ENCODE results near the gene GLP2R.
A peak's percentile ranks its signal among the peaks of the same experiment; 100 is the strongest.
"Not testable (repeated sequence)": the region's sequence is repeated elsewhere in the genome, so short reads cannot be mapped to it uniquely, and the experiment has no call there.

Gene GLP2R

DNA sequence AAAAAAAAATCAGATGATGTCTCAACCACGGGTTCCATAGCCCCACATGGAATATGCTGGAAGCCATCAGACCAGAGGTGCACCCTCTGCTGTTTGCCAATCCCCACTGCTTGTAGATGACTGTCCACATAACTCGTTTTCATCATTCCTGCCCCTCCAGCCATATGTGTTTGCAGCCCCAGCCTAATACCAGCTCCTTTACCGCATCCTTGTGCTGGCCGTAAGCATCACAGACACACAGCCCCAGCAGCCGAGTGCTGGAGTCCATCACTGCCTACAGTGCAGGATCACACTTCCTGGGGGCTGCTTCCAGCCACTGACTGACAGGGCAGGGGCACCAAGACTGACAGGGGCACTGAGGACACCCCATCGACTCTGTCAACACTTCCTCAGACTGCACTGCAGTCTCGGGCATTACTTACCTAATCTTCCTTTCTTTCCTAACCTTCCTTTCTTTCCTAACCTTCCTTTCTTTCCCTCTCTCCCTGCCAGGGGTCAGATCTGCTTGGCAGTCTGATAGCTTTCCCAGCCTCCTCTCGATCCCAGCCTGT, 74.4 kb downstream of the GLP2R start:
- no peak for DNase-seq

DNA sequence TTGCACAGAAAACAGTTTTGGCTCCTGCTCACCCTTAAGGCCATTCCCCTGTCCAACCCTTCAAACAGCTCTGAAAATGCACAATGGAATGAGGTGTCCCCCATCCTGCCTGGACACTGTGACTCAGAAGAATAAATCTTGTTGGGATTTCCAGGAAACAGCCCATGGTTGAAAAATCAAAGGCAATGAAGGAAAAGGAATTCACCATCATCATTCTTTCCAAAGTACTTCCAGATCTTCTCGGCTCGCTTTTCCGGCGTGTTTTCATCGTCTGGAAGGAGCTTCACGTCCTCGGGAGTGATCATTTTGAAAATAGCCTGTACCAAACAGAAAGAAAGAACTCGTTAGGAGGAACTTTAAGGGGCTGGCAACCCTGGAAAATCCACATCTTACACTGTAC, 75.1 kb downstream of the GLP2R start:
- DNase-seq = no peak

DNA sequence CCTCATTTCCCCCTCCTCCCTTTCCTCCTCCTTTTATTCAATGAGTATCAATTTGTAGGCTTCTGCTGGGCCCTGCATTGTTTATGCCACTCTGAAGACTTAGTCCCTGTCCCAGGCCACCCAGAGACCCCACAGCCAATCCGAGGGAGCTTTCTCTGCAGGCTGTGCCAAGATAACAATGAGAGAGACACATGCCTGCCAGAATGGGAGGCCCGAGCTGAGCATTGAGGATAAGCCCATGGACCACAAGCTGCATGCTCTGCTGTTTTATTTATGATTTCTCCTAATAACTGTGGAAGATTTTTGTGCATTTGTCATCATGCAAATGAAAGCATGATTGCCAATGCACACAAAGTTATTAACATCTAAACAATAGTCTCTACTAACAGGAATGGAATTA, 76.4 kb downstream of the GLP2R start:
- no peak for DNase-seq

DNA sequence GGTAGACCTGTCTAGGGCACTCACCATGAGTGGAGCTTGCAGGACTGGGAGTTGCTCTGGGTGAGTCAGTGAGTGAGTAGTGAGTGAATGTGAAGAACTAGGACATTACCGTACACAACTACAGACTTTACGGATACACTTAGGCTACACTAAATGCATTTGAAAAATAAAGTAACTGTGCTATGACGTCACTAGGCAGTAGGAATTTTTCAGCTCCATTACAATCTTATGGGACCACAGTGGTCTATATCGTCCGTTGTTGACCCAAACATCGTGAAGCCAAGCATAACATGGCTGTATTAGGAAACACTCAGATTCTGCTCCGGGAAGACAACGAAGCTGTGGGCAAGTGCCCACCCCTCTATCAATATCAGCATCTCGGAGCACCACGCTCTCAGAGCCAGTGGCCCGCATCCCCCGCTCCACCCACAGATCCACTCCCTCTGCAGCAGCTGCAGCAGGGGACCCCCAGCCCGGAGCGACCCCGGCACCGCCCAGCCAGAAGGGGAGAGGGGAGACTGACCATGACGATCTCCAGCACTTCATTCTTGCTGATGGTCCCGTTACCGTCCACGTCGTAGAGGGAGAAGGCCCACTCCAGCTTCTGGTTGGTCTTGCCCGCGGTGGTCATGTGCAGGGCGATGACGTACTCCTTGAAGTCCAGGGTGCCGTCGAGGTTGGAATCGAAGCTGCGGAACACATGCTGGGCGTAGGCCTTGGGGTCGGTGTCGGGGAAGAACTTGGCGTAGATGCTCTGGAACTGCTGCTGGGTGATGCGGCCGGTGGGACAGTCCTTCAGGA, 78.8 kb downstream of the GLP2R start:
- no peak for DNase-seq

DNA sequence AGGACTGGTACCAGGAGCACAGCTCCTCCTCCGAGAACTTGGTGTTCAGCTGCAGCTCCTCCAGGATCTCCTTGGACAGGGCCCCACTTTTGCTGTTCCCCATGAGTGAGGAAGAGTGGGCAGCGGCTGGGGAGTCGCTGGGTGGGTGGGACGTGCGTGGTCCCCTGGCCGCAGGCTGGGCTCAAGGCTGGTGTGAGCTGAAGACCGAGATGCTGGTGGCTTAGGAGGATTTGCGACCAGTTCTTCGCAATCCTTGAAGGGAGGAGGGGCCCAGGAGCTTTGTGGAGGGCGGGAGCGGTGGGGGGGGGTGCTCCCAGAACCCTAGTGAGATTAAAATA, 79.3 kb downstream of the GLP2R start, which contains the start of gene RCVRN:
Gene RCVRN, minus strand, starts transcription at position 194 of the 338 bp plus-strand sequence. Its CDS starts 91 bp downstream, at position 103.
- DNase-seq = no peak

DNA sequence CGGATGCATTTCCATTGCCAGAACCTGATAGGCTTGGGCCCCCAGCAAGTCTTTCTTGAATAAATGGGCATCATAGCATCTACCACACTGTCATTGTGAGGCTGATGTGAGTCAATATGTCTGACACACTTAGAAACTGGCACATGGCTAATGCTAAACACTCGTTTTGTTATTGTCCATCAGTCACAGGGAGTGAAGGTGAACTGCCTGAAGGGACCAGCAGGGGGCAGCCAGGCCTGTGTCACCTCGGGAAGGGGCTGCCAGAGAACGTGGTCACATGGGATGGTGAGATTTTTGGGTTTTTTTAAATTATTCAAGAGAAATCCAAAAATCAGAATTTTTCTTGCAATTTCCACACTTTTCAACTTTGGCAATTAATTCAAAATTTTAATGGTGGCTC, 80.2 kb downstream of the GLP2R start:
- DNase-seq = no peak

DNA sequence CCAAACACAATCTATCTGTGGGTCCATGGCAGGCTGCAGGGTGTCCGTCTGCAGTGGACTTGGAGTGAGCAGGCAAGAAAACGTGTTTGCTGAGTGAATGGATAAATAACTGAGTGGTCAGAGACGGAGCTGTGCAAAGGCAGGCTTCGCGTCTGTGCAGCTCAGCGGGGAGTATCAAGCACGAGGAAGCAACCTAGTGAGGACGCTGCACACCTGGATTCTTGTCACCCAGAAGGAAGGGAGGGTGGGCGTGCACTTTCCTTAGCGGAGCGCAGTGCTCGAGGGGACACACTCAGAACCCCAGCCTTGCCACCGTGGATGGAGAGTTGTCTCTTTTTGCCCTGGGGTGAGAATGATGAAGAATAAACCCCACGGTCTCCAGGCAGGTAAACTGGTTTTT, 80.9 kb downstream of the GLP2R start:
- no peak for DNase-seq

DNA sequence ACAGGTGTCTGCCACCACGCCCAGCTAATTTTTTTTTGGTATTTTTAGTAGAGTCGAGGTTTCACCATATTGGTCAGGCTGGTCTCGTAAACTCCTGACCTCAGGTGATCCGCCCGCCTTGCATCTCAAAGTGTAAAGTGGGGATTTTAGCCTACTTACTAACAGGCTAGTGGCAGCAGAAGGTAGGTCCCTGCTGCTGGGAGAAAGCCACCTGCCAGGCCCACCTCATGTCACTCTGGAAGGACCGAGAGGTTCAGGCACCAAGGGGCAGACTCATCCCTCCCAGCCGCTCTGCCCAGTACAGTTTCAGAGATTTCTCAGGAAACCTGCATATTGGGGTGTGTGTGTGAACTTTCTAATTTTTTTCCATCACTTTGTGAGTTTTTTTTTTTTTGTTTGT, 81.4 kb downstream of the GLP2R start:
- DNase-seq = no peak

DNA sequence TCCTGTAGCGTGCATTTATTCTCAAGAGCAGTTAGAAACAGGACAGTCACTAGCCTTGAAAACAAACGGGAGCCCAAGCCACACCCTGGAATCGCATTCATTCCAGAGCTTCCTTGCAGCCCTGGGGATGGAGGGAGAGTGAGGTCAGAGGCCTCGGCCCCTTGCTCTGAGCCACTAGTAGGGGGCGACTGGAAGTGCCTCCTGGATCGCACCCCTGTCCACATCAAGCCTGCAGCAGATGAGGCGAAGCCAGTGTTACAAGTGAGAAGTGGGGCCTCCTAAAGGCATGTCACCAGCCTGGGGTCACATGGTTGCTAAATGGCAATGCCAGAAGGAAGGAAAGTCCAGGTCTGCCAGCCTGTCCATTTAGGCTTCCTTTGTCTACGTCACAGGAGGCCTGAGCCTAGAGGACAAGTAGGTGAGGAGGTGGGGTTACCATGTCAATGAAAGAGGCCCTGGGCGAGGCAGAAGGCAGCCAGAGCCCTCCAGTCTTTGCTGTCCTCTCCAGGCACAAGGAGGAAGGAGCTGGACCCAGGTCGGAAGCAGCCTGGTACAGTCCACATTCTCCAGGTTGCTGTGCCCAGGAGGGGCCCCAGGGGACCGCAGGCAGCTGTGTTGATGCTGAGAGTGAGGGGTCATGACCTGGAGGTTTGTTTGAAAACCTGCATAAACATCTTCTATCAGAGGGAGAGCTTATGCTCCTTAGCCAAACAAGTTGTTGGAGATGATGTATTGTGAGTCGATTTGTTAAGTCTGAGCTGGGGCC, 82.3 kb downstream of the GLP2R start:
- no peak for DNase-seq

DNA sequence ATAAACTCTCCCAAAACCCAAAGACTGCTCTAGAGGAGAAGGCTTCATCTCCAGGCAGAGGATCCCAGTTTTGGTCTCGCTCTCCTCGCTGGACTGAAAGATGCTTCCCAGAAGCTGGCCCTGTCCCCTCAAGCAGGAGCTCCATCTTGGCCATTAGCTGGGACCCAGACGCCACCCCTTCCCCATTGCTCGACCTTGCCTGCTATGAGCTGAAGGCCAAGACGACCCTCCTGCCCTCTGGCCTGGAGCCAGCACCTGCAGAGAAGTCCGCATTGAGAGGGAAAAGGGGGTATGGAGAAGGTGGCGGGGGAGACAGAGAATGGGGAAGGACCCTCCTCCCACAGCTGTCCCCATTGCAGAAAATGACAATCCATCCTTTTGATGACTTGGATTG, 82.9 kb downstream of the GLP2R start:
- no peak for DNase-seq

DNA sequence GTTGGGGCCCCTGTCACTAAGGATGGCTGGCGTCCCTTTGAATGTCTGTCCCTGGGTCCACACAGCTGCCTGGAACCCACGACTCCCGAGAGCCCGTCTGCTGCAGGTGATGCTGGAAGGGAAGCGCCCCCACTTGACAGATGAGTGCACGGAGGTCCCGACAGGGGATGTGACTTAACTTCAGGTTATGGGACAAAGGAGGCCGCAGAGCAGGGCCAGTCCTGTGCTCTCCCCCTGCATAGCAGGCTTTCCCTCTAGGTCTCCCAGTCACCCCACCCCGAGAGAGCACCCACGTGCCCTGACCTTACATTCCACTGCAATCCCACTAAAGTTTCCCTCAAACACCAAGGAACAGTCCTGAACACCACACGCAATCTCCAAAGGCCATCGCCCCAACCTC, 85.4 kb downstream of the GLP2R start:
- DNase-seq = no peak

DNA sequence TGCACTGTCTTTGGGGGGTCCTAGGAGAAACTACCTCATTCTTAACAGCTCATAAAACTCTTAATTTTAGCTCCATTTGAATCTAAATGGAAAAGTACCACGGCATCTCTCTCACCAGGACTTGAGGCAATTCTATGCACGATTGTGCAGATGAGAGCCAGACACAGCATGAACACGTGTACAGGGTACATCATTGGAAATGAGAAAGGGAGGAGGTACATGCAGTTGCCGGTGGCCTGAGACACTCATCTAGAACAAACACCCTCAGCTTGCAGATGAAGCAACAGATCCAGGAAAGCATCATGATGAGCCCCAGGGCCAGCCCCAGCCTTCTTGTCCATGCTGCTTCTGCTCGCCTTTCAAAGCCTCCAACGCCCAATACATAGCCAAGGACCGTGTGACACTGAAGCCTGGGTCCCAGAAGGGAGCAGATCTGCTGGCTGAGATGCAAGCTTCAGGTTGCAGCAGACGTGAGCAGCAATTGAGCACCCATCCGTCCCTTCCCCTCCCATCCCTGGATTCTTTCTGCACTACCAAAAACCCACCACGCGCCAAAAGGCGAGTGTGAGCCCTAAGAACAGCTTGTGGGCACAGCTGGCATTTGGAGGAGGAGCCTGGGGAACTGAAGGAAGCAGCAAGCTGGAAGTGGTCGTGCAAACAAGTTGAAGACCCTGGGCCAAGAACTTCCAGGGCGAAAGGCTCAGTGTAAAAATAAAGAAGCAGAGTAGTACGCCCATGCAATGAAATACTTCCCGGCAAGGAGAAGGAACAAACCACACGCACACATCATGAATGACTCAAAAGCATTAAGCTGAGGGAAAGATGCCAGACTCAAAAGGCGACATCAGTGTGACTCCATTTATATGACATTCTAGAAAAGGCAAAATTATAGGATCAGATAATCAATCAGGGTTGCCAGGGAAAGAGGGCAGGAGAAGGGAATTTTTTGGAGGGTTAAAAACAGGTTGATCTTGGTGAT, 86.7 kb downstream of the GLP2R start:
- DNase-seq = no peak

DNA sequence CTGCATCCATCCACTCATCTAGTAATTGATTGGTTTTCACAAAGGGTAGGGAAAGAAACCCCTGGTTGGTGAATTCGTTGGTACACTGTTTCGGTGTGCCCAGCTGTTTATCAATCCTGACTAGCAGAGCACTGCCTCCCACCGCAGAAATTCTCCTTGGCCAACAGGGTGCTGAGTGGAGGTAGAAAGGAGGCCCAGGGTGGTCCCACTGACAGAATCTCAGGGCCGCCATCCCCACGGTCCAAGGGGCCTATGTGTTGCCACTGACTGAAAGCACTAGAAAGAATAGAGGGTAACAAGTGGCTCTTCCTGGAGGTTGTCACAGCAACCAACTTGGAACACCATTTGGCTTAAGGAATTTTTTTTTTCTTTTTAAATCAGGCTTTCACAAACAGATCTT, 87.8 kb downstream of the GLP2R start:
- DNase-seq = no peak

DNA sequence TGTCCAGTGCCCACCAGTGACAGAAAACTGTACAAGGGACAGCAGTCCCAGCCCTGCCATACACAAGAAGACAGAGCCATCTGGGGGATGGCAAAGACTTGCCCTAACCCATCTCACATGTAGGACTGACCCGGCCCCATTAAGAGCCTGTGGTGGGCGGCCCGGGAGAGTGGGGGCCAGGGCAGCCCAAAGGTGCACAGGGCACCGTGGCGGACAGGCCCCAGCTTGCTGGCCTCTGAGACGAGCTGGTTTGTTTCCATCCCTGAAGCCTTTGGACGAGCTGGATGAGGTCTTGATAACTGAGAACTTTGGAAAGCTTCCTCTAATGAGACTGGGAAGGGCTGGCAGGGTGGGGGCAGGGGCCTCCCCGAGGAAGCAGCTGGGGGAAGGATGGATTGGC, 90.4 kb downstream of the GLP2R start:
- DNase-seq = no peak

DNA sequence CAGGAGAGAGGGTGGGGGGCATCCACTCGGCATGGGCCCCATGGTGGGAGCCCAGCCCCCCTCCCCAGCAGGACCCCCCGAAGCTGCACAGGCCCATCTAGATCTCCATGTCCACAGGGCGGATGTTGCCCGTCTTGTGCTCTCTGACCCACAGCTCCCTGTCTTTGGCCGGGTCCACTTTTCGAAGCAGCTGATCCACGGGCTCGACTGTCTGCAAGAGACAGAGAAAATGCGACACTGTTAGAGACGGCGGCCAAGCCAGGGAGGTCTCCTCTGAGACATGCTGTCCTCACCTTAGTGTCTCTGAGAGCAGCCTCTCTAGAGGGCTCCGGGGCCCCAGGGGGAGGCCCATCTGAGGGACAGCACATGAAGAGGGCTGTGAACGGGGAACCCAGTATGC, 91.4 kb downstream of the GLP2R start:
- DNase-seq = no peak

DNA sequence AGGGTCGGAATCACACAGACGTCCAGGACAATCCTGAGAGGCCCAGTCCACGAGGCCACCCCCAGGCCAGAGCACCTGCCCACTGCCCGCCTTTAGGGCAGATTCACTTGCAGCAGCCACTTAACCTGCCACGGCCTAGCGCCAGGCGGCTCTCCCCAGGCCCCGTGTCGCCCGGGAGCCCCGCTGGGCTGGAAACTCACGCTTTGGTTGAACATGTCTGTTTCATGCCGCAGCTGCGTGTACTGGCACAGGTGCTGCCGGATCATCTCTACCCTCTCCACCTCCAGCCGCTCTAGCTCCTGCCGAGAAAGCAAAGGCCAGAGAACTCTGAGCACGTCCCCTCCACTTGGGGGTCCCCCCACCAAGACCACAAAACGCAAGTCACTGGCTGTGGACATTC, 92.1 kb downstream of the GLP2R start:
- no peak for DNase-seq

DNA sequence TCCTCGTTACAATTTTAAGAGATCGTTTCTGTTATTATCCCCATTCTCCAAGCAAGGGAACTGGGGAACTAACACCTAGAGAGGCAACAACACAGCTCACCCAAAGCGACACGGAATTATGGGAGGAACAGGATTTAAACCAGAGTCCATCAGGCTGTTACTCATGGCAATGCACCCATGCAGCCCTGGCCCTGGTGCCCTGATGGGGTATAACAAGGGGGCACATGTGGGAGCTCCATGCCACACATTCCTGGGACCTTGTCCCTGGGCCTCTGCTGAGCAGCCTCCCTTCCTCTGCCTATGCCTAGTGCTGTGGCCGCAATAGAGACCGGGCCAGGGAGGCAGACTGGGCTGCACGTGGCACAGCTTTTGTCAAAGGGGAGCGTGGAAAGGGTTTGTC, 92.6 kb downstream of the GLP2R start:
- no peak for DNase-seq

DNA sequence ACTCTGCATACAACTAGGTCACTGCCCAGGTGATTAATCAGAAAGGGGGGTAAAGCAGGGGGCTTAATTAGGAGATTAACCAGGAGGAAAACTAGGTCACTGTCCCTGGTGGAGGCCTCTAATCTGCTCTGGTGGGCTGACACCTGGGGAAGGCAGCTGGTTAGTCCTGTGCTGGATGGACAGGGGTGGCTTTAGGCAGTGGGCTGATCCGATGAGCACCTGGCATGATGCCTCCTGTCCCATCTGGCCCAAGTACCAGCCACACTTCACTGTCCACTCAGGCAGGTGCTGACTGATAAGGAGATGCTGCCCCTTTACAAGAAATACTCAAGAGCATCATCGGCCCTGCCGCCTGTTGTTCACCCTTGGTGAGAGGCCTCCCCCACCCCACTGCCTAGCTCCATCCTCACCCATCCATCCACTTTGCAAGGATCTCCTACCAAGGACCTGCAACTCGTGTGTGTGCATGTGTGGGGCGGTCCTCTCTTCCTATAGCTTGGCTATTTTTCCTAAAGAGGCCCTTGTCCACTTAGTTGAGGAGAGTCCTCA, 93.2 kb downstream of the GLP2R start:
- no peak for DNase-seq

DNA sequence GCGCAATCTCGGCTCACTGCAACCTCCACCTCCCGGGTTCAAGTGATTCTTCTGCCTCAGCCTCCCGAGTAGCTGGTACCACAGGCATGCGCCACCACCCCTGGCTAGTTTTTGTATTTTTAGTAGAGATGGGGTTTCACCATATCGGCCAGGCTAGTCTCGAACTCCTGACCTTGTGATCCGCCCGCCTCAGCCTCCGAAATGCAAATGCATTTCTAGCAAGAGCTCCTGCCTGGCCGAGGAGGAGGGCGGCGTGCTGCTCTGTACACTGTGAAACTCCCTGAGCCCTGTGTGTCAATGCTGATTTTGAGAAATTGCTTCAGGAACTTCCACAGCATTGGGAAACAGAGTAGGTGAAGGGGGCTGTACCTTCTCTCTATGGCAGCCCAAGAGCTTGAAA, 95.5 kb downstream of the GLP2R start:
- not testable (repeated sequence) for DNase-seq

DNA sequence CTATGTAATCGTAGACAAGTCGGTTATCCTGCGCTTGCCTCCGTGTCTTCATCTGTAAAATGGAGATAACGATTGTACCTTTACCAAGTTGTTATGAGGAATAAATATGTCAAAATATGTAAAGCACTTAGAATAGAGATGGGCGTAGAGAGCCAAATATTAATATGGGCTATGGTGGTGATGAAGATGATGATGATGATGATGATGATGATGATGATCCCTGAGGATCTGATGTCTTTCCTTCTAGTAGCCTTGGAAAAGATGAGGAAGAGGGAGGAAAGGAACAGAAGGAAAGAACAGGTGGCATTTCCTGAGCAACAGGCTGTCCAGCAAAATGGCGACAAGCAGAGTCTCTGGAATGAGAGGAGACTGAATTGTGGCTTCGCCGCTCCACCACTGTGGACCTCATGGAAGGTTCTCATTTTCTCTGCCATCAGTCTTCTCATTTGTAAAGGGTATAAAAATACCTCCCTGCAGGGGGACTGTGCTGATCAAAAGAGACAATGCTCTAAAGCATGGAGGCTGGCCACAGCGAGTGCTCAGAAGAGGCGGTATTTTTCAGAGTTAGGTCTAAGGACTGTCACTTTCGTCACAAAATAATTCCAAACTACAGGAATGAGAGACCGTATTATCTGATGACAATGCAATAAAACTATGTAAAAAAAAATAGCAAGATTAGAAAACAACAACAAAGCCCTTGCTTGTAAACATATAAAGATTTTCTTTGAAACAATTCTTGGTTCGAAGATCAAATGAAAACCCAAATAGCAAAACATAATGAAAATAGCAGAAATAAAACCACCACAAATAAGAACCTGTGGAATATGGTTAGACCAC, 96.5 kb downstream of the GLP2R start:
- no peak for DNase-seq

DNA sequence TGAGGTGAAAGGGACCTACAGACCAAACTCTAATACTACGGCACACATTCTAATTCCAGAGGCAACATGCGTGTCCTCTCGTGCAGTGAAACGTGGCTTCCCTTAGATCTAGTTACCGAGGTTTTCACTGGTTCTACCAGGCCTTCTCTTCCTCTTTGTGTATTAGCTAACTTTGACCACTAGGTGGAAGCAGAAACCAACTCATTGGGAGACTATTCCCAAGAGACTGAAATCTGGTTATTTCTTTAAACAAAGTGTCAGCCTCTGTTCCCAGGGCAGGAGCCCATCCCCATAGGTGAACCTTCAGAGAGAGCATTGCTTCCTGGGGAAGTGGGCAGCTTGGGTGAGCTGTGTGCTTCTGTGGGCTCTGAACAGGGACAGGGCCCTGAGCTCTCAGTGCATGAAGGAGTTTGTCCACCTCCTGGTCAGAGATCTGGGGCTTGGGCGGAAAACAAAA, 99.0 kb downstream of the GLP2R start:
- peak; percentile 52 to 70 for DNase-seq

DNA sequence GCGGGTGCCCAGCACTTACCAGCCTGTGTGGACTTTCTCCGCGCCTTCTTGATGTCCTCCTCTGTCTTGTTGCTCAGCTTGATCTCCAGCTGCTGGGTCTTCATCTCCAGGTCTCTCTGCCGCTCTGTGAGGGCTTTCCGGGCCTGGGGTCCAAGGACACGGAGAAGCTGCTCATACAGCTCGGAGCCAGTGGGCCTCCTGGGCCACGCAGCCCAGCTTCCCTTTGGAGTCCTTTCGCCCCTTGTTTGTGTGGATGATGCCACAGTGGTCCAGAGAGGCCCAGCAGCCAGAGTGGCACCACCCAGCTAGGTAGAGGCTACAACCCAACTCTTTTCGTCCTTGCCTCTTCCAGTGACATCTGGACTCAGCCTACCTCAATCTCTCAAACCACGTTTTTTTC, 99.7 kb downstream of the GLP2R start:
- no peak for DNase-seq

Measured in NCI-H1930 (cell line).